ENCODE results near the gene RPGRIP1L.

RPGRIP1L gene

GRCh38 chr16:53556521-53556920, 147.1 kb downstream of the RPGRIP1L start:
- Mint-ChIP-seq H3K4me3 (no peak overlapping the region), H3K36me3 (ENCODE audit: low read depth) (no peaks in the 10 kb centered on the region), H3K4me1 (peaks cover 5% of the 10 kb centered on the region), H3K27me3 (ENCODE audit: low read depth) (peaks cover 7% of the 10 kb centered on the region), H3K9me3 (no peaks in the 10 kb centered on the region), H3K27ac (peak overlapping the region; percentile 4 to 41 (median 15))
- TF ChIP-seq CTCF (IDR thresholded peaks at IDR 0.05; ENCODE audit: unreplicated experiment in 3 of 3): no peak

- peak; percentile 69 to 89 (median 80) for TF ChIP-seq CTCF (IDR thresholded peaks at IDR 0.05; ENCODE audit: unreplicated experiment in 3 of 3)
- Mint-ChIP-seq H3K27ac (peak overlapping the region in 2 of 3 experiments; percentile 17 to 55), H3K27me3 (ENCODE audit: low read depth) (peaks cover 49% of the 10 kb centered on the region), H3K9me3 (no peaks in the 10 kb centered on the region), H3K4me1 (peaks cover 10% of the 10 kb centered on the region), H3K4me3 (peak overlapping the region in 1 of 3 experiments; percentile 32), H3K36me3 (ENCODE audit: low read depth) (no peaks in the 10 kb centered on the region)
Measured at GRCh38 chr16:53549970-53550690, 153.5 kb downstream of the RPGRIP1L start.
